Fibroblast of lung (primary cell): ENCODE measurements around the gene AGAP1. TPM values are rescaled to one million over a fixed set of nuclear protein-coding genes. Genes with fewer than 3 reads are reported as not detected.
A peak's percentile ranks its signal among the peaks of the same experiment; 100 is the strongest.

Experiments used
- DNase-seq, 2 donors: peaks; one replicate each; pipeline versions ENCODE4 v3.0.0 to v3.0.0-alpha.2; 2010; ENCODE audit warnings: low read depth in 2 of 2
- H2AFZ ChIP-seq: 2 replicates; pipeline ENCODE4 v1.5.1; 2012; ENCODE audit warnings: low read length, control low read depth, inconsistent platforms
- H3K27ac ChIP-seq: 2 replicates; pipeline ENCODE4 v1.5.1; 2011; ENCODE audit warnings: low read length, control low read depth; ENCODE audit not compliant: insufficient read depth
- H3K27me3 ChIP-seq: 2 replicates; pipeline ENCODE4 v1.5.1; 2011; ENCODE audit warnings: mild to moderate bottlenecking, low read length; ENCODE audit not compliant: control insufficient read depth, insufficient read depth
- H3K36me3 ChIP-seq: 2 replicates; pipeline ENCODE4 v1.5.1; 2011; ENCODE audit warnings: low read length; ENCODE audit not compliant: control insufficient read depth, insufficient read depth
- H3K4me1 ChIP-seq: 2 replicates; pipeline ENCODE4 v1.5.1; 2011; ENCODE audit warnings: low read length; ENCODE audit not compliant: control insufficient read depth, insufficient read depth; ENCODE audit errors: extremely low read depth
- H3K4me2 ChIP-seq: 2 replicates; pipeline ENCODE4 v1.5.1; 2011; ENCODE audit warnings: low read length, control low read depth; ENCODE audit not compliant: insufficient read depth; ENCODE audit errors: extremely low read depth
- H3K4me3 ChIP-seq, 4 experiments: fragments of 200-600 bp in 1 of 4; sonication (generic) in 1 of 4; replicated peaks in 1 of 4; 2 replicates each; pipeline ENCODE4 v1.5.1; 2011 to 2016; ENCODE audit warnings: low read length in 4 of 4, low read depth in 3 of 4, mild to moderate bottlenecking in 3 of 4, control low read depth in 2 of 4, inconsistent platforms in 1 of 4, mixed read lengths in 1 of 4; ENCODE audit not compliant: insufficient read depth in 1 of 4; ENCODE audit errors: control extremely low read depth in 1 of 4
- H3K79me2 ChIP-seq: 2 replicates; pipeline ENCODE4 v1.5.1; 2012; ENCODE audit warnings: mild to moderate bottlenecking, low read length, inconsistent platforms; ENCODE audit not compliant: control insufficient read depth, insufficient read depth
- H3K9ac ChIP-seq: 2 replicates; pipeline ENCODE4 v1.5.1; 2011; ENCODE audit warnings: mild to moderate bottlenecking, low read length, control low read depth; ENCODE audit not compliant: insufficient read depth
- H3K9me3 ChIP-seq: 2 replicates; pipeline ENCODE4 v1.5.1; 2012; ENCODE audit warnings: low read depth, low read length; ENCODE audit not compliant: control insufficient read depth, insufficient read depth
- H4K20me1 ChIP-seq: 2 replicates; pipeline ENCODE4 v1.5.1; 2011; ENCODE audit warnings: low read length; ENCODE audit not compliant: control insufficient read depth, insufficient read depth; ENCODE audit errors: extremely low read depth
- CTCF ChIP-seq, 2 donors: IDR thresholded peaks in 1 of 2; conservative IDR thresholded peaks in 1 of 2; 1 replicate in 1 of 2; 2 replicates in 1 of 2; pipeline ENCODE4 v1.5.1; 2011 to 2012; ENCODE audit warnings: low read length in 2 of 2, control low read depth in 1 of 2, inconsistent platforms in 1 of 2, low read depth in 1 of 2, mild to moderate bottlenecking in 1 of 2
- EZH2 ChIP-seq: IDR thresholded peaks from 2 replicates; pipeline ENCODE4 v1.5.1; 2012; ENCODE audit warnings: low read length, control low read depth, mild to moderate bottlenecking; ENCODE audit errors: missing control alignments
- polyA plus RNA-seq, 2 donors: library from polyadenylated mRNA; depleted of rRNA in 1 of 2; stranded (reverse) in 1 of 2; unstranded in 1 of 2; fragments of >200 nt; gene quantifications; 2 replicates each; pipeline ENCODE4 v1.2.1, GENCODE V29; 2011 to 2012; ENCODE audit warnings: missing spikeins in 1 of 2
- total RNA-seq: library from RNA; depleted of rRNA; stranded (reverse); fragments of >200 nt; gene quantifications from 2 replicates; pipeline ENCODE4 v1.2.1, GENCODE V29; 2014

AGAP1 gene
- total and polyA plus RNA-seq, 2 donors (not counting 1 experiment from before 2014, with no cell fraction given): 10.6 to 14.0 TPM

GRCh38 chr2:235749121-235749770, 255.4 kb downstream of the AGAP1 start:
- Histone ChIP-seq H3K4me1 (peaks cover 3% of the 10 kb centered on the region), H3K36me3 (peaks cover 2% of the 10 kb centered on the region), H3K9me3 (no peaks in the 10 kb centered on the region), H3K4me2 (no peak overlapping the region), H3K4me3 (no peak overlapping the region), H3K27me3 (no peaks in the 10 kb centered on the region), H3K9ac (no peak overlapping the region), H2AFZ (no peak overlapping the region), H3K27ac (no peak overlapping the region), H3K79me2 (no peaks in the 10 kb centered on the region), H4K20me1 (no peaks in the 10 kb centered on the region)
- peak; percentile 51 to 63 for DNase-seq
- TF ChIP-seq CTCF (conservative IDR thresholded peaks at IDR 0.05 in 1 of 2, IDR thresholded peaks at IDR 0.05 in 1 of 2; ENCODE audit: low read depth in 1 of 2, low read length in 2 of 2) (no peak), EZH2 (no peak)

- DNase-seq: no peak
- Histone ChIP-seq H3K27ac (no peak overlapping the region), H3K27me3 (no peaks in the 10 kb centered on the region), H3K79me2 (no peaks in the 10 kb centered on the region), H3K36me3 (peaks cover 2% of the 10 kb centered on the region), H3K9me3 (no peaks in the 10 kb centered on the region), H3K9ac (no peak overlapping the region), H2AFZ (no peak overlapping the region), H4K20me1 (no peaks in the 10 kb centered on the region), H3K4me3 (no peak overlapping the region), H3K4me1 (peaks cover 3% of the 10 kb centered on the region), H3K4me2 (no peak overlapping the region)
- TF ChIP-seq CTCF (conservative IDR thresholded peaks at IDR 0.05 in 1 of 2, IDR thresholded peaks at IDR 0.05 in 1 of 2; ENCODE audit: low read depth in 1 of 2, low read length in 2 of 2) (no peak), EZH2 (no peak)
Measured at GRCh38 chr2:235749771-235750160, 255.9 kb downstream of the AGAP1 start.

GRCh38 chr2:235752846-235753245, 259.0 kb downstream of the AGAP1 start:
- H3K79me2 ChIP-seq: no peaks in the 10 kb centered on the region
- H2AFZ ChIP-seq: no peak overlapping the region
- H3K9me3 ChIP-seq: no peaks in the 10 kb centered on the region
- TF ChIP-seq EZH2 (no peak), CTCF (conservative IDR thresholded peaks at IDR 0.05 in 1 of 2, IDR thresholded peaks at IDR 0.05 in 1 of 2; ENCODE audit: low read depth in 1 of 2, low read length in 2 of 2) (no peak)
- H3K36me3 ChIP-seq: peaks cover 2% of the 10 kb centered on the region
- no peak overlapping the region for H3K27ac ChIP-seq
- no peaks in the 10 kb centered on the region for H4K20me1 ChIP-seq
- peaks cover 3% of the 10 kb centered on the region for H3K4me1 ChIP-seq
- no peaks in the 10 kb centered on the region for H3K27me3 ChIP-seq
- H3K9ac ChIP-seq: no peak overlapping the region
- DNase-seq: no peak
- no peak overlapping the region for H3K4me2 ChIP-seq
- H3K4me3 ChIP-seq: no peak overlapping the region
